ENCODE results near the gene NTM. TPM values are rescaled to one million over a fixed set of nuclear protein-coding genes. Genes with fewer than 3 reads are reported as not detected.
A peak's percentile ranks its signal among the peaks of the same experiment; 100 is the strongest.

NTM gene
- total and polyA plus RNA-seq, 10 donors: 0.13 to 1.6 (median 0.67) TPM

- no peak for TF ChIP-seq CTCF (IDR thresholded peaks at IDR 0.05 in 8 of 11, conservative IDR thresholded peaks at IDR 0.05 in 3 of 11)
- no peak for DNase-seq
- H3K27me3 ChIP-seq (replicated peaks in 1 of 7): no peaks in the 10 kb centered on the region
- 92 to 96% (median 94%) methylated on average over 3 of the region's 3 CpGs for WGBS, 5 donors
- intact Hi-C loops (cut with DNase I; ENCODE audit: low total_unique reads): no loop called here
- H3K4me1 ChIP-seq: no peaks in the 10 kb centered on the region
- no peaks in the 10 kb centered on the region for H3K9me3 ChIP-seq
- H3K4me3 ChIP-seq: no peak overlapping the region
- no peaks in the 10 kb centered on the region for H3K36me3 ChIP-seq
- H3K27ac ChIP-seq: no peak overlapping the region
Measured at GRCh38 chr11:131865860-131866259, 495.4 kb downstream of the NTM start.

- H3K36me3 ChIP-seq: no peaks in the 10 kb centered on the region
- no peaks in the 10 kb centered on the region for H3K9me3 ChIP-seq
- no peak for DNase-seq
- TF ChIP-seq CTCF (IDR thresholded peaks at IDR 0.05 in 8 of 11, conservative IDR thresholded peaks at IDR 0.05 in 3 of 11) (no peak), POLR2A (IDR thresholded peaks at IDR 0.05) (no peak), POLR2AphosphoS5 (IDR thresholded peaks at IDR 0.05) (no peak)
- H3K4me3 ChIP-seq: no peak overlapping the region
- H3K4me1 ChIP-seq: no peaks in the 10 kb centered on the region
- H3K27me3 ChIP-seq (replicated peaks in 1 of 7): no peaks in the 10 kb centered on the region
- WGBS, 5 donors: 82 to 88% (median 85%) methylated on average over 17 of the region's 17 CpGs
- intact Hi-C loops (cut with DNase I; ENCODE audit: low total_unique reads): no loop called here
- H3K27ac ChIP-seq: no peak overlapping the region
Measured at GRCh38 chr11:131866535-131867400, 496.4 kb downstream of the NTM start.

GRCh38 chr11:131867457-131868257 lies 497.2 kb downstream of the NTM start:
- no peak for DNase-seq
- H3K4me1 ChIP-seq: no peaks in the 10 kb centered on the region
- 56 to 62% (median 58%) methylated on average over 10 of the region's 10 CpGs for WGBS, 5 donors
- no peaks in the 10 kb centered on the region for H3K27me3 ChIP-seq (replicated peaks in 1 of 7)
- no peaks in the 10 kb centered on the region for H3K9me3 ChIP-seq
- no peaks in the 10 kb centered on the region for H3K36me3 ChIP-seq
- no peak overlapping the region for H3K27ac ChIP-seq
- no peak overlapping the region for H3K4me3 ChIP-seq
- intact Hi-C loops (cut with DNase I; ENCODE audit: low total_unique reads): no loop called here
- TF ChIP-seq POLR2AphosphoS5 (IDR thresholded peaks at IDR 0.05) (no peak), CTCF (IDR thresholded peaks at IDR 0.05 in 8 of 11, conservative IDR thresholded peaks at IDR 0.05 in 3 of 11) (peak in 8 of 11 experiments; percentile 21 to 51 (median 38))

Data from spleen (tissue), 11 donors.